GM21786 (cell line): Measurements from ENCODE around the gene IL18BP.

Experiments used
- ATAC-seq: cut with Tn5 transposase; IDR thresholded peaks from one replicate; pipeline ENCODE4 v1.9.1; 2021; ENCODE audit not compliant: unreplicated experiment

The IL18BP gene

DNA sequence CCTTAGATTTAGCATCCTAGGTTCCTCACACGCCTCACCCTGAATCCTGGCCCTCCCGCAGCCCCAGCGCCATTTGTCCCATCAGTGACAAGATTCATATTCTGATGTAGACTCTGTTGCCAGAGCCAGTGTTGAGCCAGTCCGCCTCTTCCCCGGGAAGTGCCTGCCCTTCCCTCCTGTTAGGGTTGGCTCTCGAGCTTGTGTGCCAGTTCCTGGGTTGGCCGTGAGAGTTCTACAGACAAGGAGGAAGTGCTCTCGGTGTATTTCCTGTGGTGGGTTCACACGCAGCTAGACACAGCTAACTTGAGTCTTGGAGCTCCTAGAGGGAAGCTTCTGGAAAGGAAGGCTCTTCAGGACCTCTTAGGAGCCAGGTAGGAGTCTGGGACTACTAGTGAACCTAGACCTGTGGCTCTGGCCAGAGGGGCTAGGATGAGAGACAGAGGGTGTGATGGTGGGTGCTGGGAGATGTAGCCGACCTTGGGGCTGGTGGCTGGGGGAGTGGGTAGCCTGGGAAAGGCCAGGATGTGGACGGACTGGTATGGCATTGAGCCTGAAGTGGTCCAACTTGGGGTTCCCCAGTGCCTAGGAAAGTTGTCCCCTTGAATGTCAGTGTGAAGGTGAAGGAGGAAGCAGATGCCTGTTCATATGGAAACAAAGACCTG, at the start of gene IL18BP:
TSS of gene IL18BP (plus strand) at position 261 of the 662 bp plus-strand sequence. CDS start 1,076 bp downstream, outside the sequence.
- ATAC-seq: peak; percentile 54

DNA sequence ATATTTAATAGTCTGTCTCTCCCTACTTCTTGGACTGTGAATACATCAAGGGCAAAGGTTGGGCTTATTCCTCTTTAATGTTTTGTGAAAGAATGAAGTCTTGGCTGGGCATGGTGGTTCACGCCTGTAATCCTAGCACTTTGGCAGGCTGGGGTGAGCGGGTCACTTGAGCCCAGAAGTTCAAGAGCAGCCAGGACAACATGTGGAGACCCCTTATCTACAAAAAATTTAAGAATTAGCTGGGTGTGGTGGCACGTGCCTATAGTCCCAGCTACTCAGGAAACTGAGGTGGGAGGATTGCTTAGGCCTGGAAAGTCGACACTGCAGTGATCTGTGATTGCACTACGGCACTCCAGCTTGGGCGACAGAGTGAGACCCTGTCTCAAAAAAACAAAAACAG, 49.7 kb upstream of the IL18BP start:
- no peak for ATAC-seq

DNA sequence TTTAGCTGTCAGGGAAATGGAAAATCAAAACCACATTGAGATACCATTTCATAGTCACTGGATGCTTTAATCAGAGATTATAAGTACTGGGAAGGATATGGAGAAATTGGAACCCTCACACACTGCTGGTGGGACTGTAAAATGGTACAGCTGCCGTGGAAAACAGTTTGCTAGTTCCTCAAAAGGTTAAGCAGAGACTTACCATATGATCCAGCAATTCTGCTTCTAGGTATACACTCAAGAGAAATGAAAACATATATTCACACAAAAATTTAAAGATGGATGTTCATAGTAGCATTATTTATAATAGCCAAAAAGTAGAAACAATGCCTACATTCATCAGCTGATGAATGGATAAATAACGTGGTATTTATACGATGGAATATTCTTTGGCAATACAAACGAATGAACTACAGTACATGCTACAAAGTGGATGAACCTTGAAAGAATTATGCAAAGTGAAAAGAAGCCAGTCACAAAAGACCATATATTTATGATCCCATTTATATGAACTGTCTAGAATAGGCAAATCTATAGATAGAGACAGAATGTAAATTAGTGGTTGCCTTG, 46.9 kb upstream of the IL18BP start:
- no peak for ATAC-seq

DNA sequence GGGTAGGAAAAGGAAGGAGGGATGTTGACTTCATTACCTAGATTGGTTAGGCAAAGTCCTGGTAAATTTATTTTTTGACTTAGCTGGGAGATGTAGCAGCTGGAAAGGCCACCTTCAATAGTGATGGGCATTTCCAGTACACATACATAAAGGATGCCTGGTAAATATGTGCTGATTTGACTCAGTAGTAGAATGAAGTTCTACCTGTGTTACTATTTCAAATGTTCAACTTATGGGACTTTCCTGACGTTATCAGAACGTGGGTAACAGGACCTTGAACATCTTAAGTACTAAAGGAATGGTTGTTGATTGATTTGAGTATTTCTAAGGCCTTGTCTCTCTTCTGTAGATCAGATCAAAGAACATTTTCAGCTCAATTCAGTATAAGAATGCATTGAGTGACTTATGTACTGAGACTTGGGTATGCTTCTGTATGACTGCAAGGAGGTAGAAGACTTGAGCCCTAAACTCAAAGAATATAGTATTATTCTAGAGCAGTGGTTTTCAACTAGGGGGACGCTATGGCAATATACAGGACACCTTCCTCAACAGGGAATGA, 42.7 kb upstream of the IL18BP start:
- no peak for ATAC-seq

GRCh38 chr11:71962428-71963038, 36.2 kb upstream of the IL18BP start:
- peak; percentile 62 for ATAC-seq

DNA sequence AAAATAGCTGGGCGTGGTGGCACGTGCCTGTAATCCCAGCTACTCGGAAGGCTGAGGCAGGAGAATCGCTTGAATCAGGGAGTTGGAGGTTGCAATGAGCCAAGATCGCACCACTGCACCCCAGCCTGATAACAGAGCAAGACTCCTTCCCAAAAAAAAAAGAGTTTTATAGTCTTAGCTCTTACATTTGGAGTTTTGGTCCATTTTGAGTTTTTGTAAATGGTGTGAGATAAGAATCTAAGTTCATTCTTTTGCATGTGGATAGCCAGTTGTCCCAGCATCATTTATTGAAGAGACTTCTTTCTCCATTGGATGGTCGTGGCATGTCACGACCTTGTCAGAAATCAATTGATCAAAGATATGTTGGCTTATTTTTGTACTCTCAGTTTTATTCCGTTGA, 35.2 kb upstream of the IL18BP start:
- no peak for ATAC-seq

DNA sequence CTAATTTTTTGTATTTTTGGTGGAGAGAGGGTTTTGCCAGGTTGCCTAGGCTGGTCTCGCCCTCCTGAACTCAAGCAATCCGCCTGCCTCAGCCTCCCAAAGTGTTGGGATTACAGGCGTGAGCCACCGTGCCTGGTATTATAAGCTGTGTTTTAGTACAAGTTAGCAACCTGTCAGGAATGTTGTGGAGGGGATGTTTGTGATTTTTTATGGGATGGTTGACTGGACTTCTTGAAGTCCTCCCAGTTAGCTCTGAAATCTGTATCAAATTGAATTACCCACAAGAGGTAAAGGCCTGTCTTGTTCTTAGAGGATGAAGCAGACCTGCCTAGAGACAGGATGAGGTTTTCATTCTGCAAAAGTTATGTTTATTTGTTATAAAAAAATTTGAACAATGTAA, 34.1 kb upstream of the IL18BP start:
- ATAC-seq: no peak

GRCh38 chr11:71971680-71972079, 27.0 kb upstream of the IL18BP start:
- no peak for ATAC-seq

DNA sequence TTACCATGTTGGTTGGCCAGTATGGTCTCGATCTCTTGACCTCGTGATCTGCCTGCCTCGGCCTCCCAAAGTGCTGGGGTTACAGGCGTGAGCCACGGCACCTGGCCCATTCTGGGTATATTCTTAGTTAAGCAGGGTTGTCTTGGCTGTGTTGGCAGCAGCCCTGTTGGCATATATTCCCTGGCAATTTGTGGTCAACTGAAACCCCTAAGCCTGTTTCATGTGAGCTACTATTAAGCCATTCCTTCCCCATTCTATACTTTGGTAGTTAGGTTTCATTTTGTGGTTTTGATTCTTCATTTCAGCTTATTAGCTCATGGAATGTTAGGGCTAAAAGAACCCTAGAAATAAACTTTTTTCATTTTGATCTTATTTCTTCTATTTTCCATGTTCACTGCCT, 22.2 kb upstream of the IL18BP start:
- ATAC-seq: no peak

DNA sequence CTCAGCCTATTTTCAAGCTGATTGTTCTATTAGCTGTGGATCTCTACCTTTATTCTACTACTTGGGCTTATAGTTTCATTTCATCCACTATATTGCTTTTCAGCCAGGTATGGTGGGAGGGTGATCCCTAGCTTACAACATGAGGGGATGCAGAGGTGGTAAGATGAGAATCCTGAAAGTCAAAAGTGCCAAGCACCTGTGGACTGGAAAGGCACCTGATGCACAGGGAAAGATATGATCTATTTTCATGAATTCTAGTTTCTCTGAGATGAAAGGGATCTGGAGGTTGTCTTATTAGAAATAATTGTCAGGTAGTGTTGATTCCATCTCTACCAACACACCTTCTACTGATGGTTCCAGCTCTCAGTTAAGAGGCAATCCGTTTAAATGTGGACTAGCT, 21.6 kb upstream of the IL18BP start:
- no peak for ATAC-seq

DNA sequence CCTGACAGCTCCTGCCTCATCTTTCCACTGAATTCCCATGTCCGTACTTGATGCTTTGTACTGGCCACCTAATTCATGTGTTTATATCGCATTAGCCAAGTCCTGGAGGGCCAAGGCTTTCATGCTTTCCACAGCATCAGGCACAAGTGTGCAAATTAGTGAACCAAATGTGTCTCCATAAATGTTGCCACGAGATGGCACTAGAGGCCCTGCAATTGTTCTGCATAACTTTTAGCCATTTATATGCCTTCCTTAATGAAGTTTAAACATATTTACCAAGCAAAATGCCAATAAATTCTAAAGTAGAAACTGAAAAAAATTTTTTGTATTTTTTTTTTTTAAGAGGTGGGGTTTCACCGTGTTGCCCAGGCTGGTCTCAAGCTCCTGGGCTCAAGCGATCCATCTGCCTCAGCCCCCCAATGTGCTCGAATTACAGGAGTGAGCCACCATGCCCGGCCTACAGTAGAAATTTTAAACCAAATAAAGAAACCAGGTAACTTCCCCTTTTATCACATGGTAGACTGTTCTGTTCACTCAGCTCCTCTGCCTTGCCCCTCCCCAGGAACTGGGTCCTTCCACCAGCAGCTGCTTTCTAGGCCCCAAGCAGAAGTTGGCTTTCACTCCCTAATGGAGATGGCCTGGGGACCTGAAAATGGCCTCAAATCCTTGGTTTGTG, 20.8 kb upstream of the IL18BP start:
- ATAC-seq: no peak

DNA sequence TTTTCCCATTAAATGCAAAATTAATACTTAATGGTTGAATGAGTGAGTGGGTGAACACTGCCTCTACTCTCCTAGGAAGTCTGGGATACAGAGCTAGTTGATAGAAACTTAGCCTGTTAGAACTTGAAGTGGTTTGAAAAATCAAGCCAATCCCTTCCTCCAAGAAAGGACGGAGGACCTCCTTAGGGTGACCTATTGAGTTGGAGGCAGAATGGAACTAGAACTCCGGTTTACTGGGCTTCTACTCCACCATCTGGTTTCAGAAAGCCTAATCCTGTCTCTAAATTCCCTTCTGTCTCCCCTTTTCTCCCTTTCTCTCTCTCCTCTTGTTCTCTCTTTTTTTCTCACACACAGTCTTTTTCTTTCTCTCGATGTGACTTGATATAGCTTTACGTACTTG, 19.6 kb upstream of the IL18BP start:
- ATAC-seq: no peak

GRCh38 chr11:71979602-71980001, 19.1 kb upstream of the IL18BP start:
- ATAC-seq: no peak

DNA sequence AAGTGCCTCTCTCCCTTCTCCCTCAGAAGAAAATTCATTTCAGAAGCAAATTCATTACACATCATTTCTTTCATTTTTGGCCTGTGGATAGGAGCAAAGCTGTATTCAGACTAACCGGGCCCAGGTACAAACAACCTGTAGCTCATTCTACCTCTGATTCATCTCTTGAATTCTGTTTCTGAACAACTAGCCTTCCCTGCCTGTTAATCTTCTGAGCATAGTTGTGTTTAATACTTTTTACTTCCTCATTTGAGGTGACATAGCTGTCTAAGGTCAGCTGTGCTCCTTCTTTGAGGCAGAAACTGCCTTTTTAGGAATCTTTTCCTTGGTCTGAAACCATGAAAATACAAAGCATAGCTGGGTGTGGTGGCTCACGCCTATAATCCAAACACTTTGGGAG, 12.6 kb upstream of the IL18BP start:
- ATAC-seq: no peak

DNA sequence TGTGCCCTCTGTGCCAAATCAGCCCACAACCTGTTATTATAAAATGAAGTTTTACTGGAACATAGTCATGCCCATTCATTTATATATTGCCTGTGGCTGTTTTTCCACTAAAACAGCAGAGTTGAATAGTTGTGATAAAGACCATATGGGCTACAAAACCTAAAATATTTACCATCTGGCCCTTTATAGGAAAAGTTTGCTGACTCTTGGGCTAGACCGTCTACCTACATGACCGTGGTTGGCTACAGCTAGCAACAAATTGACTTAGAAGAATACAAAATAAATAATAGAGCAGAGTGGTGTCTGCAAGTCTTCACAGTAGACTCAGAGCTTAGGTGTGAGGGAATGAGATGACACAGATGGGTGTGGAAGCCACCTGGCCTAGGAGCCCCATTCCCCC, 11.2 kb upstream of the IL18BP start:
- ATAC-seq: no peak

GRCh38 chr11:71988050-71988449, 10.7 kb upstream of the IL18BP start:
- no peak for ATAC-seq

DNA sequence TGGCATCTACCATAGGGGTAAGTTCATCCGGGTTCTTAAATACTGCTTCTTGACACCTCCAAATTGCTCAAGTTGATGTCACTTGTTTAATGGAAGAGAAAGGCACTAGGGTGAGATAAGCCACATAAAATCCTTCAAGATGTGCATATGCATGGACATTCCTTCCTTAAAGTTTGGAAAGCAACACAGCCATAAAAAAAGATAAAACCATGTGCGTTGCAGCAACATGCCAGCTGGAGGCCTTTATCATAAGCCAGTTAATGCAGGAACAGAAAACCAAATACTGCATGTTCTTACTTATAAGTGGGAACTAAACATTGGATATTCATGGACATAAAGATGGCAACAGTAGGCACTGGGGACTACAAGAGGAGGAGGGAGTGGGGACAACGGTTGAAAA, 8.0 kb upstream of the IL18BP start:
- ATAC-seq: no peak

DNA sequence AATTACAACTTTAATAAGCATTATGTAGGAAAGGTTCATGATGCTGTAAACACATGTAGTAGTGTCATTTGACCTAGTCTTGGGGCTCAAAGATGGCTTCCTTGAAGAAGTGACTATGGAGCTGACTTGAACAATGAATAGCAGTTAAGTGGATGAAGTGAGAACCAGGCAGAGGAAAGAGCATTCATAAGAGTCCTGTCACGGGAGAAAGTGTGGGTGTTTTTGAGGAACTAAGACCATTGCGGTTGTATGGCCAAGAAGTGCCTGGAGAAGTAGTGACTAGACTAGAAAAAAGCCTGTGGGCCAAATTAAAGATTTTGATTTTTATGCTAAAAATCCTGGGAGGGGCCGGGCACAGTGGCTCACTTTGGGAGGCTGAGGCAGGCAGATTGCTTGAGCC, 7.2 kb upstream of the IL18BP start:
- ATAC-seq: peak; percentile 79

DNA sequence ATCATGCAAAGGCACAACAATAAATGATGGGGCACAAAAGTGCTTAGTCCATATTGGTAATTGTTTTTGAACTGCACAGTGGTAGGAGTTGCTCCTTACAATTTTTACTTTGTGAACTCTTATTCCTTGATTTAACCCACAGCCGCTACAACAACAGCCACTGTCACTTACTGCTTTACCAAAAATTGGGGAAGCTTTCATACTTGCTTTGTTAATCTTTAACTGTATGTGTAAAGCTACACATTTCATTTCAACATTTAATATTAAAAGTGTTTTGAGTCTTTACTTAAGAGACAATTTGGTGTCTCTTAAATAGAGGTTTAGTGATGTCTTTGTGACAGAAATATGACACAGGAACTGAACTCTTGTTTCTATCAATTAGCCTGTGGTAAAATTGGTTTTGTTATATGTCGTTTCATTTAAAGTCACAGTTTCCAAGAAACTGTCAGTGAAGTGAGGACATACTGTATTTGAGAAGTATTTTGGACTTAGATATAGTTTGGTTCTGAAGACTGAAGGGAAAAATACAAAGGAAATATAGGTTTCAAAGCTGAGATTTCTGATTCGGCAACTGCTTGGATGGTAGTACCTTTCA, 6.5 kb upstream of the IL18BP start:
- ATAC-seq: no peak

DNA sequence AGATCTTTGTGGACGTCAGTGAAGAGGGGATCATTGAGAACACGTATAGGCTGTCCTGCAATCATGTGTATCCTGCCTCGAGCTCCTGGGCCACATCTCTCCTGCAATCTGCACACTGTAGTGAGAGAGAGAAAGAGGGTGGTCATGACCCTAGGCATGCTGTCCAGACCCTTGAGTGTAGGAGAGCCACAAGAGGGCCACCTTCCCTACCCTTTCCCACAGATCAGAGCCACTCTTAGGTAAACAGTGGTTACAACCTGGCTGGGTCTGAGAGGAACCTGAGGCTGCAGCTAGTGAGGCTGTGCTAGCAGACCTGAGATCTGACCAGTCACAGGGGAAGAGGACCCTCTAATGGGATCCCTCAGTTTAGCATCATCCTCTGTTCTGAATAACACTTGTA, 3.9 kb upstream of the IL18BP start:
- ATAC-seq: no peak

GRCh38 chr11:71995726-71996291, 2.9 kb upstream of the IL18BP start:
- ATAC-seq: no peak
